ENCODE results near the gene IL12RB2. TPM values are rescaled to one million over a fixed set of nuclear protein-coding genes. Genes with fewer than 3 reads are reported as not detected.
A peak's percentile ranks its signal among the peaks of the same experiment; 100 is the strongest.

IL12RB2 gene
- total RNA-seq, 1 experiment from 2014 or later, result not detected

GRCh38 chr1:67347688-67348472 lies 40.2 kb downstream of the IL12RB2 start:
- ChIA-PET CTCF (interaction anchor here (0.5 to 2.0 kb wide), 7 partner anchors 9 to 208 kb away, joined by 4 to 15 read pairs (median 4); no protein-coding TSS in a partner anchor), POLR2A (ENCODE audit: unreplicated experiment) (interaction anchor here (0.5 to 0.7 kb wide), 4 partner anchors 50 to 1095 kb away, joined by 3 to 4 read pairs (median 3); no protein-coding TSS in a partner anchor)
- intact Hi-C loops (cut with micrococcal nuclease), result loop anchor here (1.0 to 5.0 kb wide), 4 partner anchors 79 to 152 kb away; no protein-coding TSS in a partner anchor
- Histone ChIP-seq H3K4me1 (ENCODE audit: insufficient read depth, low read length) (peaks cover 13% of the 10 kb centered on the region), H3K4me2 (ENCODE audit: low read length) (peak overlapping the region; percentile 75), H4K20me1 (ENCODE audit: low read length) (no peaks in the 10 kb centered on the region), H3K27ac (ENCODE audit: low read length) (no peak overlapping the region), H3K36me3 (ENCODE audit: low read depth, low read length) (no peaks in the 10 kb centered on the region), H3K27me3 (ENCODE audit: low read length) (no peaks in the 10 kb centered on the region), H3F3A (ENCODE audit: low read length, unreplicated experiment) (no peaks in the 10 kb centered on the region), H3K9ac (ENCODE audit: low read length) (no peak overlapping the region), H2AFZ (ENCODE audit: low read length) (peak overlapping the region; percentile 60), H3K4me3 (ENCODE audit: low read length) (peak overlapping the region; percentile 41; the same call in 1 of the 2 replicates), H3K9me3 (ENCODE audit: low read length) (no peaks in the 10 kb centered on the region), H3K9me2 (replicated peaks; ENCODE audit: low read length) (no peaks in the 10 kb centered on the region), H3K79me2 (ENCODE audit: low read length) (no peaks in the 10 kb centered on the region)
- ATAC-seq (peak; percentile 94), DNase-seq (peak; percentile 76)
- TF ChIP-seq CTCF (conservative IDR thresholded peaks at IDR 0.05; ENCODE audit: low read depth, low read length) (peak; percentile 92), EZH2phosphoT487 (IDR thresholded peaks at IDR 0.05; ENCODE audit: borderline replicate concordance, low read length) (no peak)
- no TSS peak for BruUV-seq (replicated peaks)

- Histone ChIP-seq H3K27ac (ENCODE audit: low read length) (no peak overlapping the region), H3K9ac (ENCODE audit: low read length) (no peak overlapping the region)
- no peak for ATAC-seq
Measured at GRCh38 chr1:67348586-67349252, 41.0 kb downstream of the IL12RB2 start.

More at GRCh38 chr1:67348586-67349252, 41.0 kb downstream of the IL12RB2 start:
- Histone ChIP-seq H3K9me2 (replicated peaks; ENCODE audit: low read length) (no peaks in the 10 kb centered on the region), H3K36me3 (ENCODE audit: low read depth, low read length) (no peaks in the 10 kb centered on the region), H3K4me1 (ENCODE audit: insufficient read depth, low read length) (peaks cover 13% of the 10 kb centered on the region), H4K20me1 (ENCODE audit: low read length) (no peaks in the 10 kb centered on the region), H3F3A (ENCODE audit: low read length, unreplicated experiment) (no peaks in the 10 kb centered on the region), H3K27me3 (ENCODE audit: low read length) (no peaks in the 10 kb centered on the region), H3K79me2 (ENCODE audit: low read length) (no peaks in the 10 kb centered on the region), H3K9me3 (ENCODE audit: low read length) (no peaks in the 10 kb centered on the region), H3K4me2 (ENCODE audit: low read length) (peak overlapping the region; percentile 75), H3K4me3 (ENCODE audit: low read length) (no peak overlapping the region), H2AFZ (ENCODE audit: low read length) (peak overlapping the region; percentile 60)
- CTCF ChIA-PET, result interaction anchor here (0.6 to 2.0 kb wide), 5 partner anchors 8 to 152 kb away, joined by 4 to 15 read pairs (median 4); no protein-coding TSS in a partner anchor
- DNase-seq, result peak; percentile 34
- TF ChIP-seq CTCF (conservative IDR thresholded peaks at IDR 0.05; ENCODE audit: low read depth, low read length), result no peak
- no peak for TF ChIP-seq EZH2 (IDR thresholded peaks at IDR 0.05; ENCODE audit: low read length, unreplicated experiment)
- no peak for TF ChIP-seq EZH2phosphoT487 (IDR thresholded peaks at IDR 0.05; ENCODE audit: borderline replicate concordance, low read length)
- BruUV-seq (replicated peaks), result no TSS peak
- POLR2A ChIA-PET (ENCODE audit: unreplicated experiment), result interaction anchor here (0.5 to 0.6 kb wide), 3 partner anchors 49 to 1094 kb away, joined by 3 read pairs; no protein-coding TSS in a partner anchor
- intact Hi-C loops (cut with micrococcal nuclease), result loop anchor here (1.0 to 5.0 kb wide), 2 partner anchors 79 to 152 kb away; no protein-coding TSS in a partner anchor
